22Rv1 (cell line): ENCODE measurements around the gene NEDD4.
A peak's percentile ranks its signal among the peaks of the same experiment; 100 is the strongest.

Experiments
- H3K27ac ChIP-seq: fragments of 450-650 bp; 2 replicates; pipeline ENCODE4 v1.5.1; 2017
- ZFX ChIP-seq: fragments of 450-650 bp; IDR thresholded peaks from 2 replicates; pipeline ENCODE4 v1.6.1; 2017; ENCODE audit warnings: antibody characterized with exemption, borderline replicate concordance
- TF ChIP-seq, protein P1 (sequence below): fragments of 450-650 bp; IDR thresholded peaks from 2 replicates; pipeline ENCODE4 v1.5.1; 2017; ENCODE audit warnings: mild to moderate bottlenecking

Gene NEDD4

DNA sequence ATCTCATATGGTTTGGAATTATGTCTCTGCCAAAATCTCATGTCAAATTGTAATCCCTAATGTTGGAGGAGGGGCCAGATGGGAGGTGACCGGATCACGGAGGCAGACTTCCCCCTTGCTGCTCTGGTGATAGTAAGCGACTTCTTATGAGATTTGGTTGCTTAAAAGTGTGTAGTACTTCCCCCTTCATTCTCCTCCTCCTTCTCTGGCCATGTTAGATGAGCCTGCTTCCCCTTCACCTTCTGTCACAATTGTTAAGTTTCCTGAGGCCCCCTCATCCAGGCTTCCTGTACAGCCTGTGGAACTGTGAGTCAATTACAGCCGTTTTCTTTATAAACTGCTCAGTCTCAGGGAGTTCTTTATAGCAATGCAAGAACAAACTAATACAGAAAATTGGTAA is 51.1 kb downstream of the NEDD4 start:
- no peak overlapping the region for H3K27ac ChIP-seq
- TF ChIP-seq, protein P1, sequence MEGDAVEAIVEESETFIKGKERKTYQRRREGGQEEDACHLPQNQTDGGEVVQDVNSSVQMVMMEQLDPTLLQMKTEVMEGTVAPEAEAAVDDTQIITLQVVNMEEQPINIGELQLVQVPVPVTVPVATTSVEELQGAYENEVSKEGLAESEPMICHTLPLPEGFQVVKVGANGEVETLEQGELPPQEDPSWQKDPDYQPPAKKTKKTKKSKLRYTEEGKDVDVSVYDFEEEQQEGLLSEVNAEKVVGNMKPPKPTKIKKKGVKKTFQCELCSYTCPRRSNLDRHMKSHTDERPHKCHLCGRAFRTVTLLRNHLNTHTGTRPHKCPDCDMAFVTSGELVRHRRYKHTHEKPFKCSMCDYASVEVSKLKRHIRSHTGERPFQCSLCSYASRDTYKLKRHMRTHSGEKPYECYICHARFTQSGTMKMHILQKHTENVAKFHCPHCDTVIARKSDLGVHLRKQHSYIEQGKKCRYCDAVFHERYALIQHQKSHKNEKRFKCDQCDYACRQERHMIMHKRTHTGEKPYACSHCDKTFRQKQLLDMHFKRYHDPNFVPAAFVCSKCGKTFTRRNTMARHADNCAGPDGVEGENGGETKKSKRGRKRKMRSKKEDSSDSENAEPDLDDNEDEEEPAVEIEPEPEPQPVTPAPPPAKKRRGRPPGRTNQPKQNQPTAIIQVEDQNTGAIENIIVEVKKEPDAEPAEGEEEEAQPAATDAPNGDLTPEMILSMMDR: no peak

DNA sequence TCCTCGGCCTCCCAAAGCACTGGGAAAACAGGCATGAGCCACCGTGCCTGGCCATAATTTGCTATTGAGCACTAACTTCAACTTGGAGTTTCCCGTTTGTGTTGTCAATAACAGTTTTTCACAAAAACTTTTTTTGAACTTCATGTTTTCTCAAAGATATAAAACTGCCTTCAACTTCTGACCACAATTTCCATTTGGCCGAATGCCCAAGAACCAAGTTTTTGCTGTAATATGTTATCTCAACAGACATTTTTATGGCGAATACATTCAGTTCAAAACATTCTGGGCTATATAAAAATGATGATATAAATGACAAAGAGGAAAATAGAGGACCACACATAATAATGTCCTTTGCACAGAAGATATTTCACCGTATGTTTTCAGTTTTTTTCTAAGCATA is 56.4 kb downstream of the NEDD4 start:
- no peak overlapping the region for H3K27ac ChIP-seq
- TF ChIP-seq, protein P1: no peak
- TF ChIP-seq ZFX: no peak

DNA sequence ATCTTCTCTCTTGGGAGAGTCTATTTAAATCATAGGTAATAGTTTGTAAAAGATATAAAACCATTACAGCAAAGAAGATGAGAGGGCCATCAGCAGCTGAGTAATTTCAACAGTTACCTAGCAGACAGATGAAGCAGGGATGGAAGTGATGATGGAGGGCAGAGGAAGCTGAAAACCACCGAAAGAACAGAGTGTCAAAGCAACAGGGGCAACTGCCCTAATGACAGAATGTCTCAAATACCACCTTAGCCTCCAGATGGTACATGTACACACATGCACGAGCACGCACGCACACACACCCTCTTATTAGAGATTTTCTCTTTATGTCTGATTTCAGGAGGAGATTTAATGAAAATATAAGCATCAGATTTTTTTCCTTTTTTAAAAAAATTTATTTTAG is 64.5 kb downstream of the NEDD4 start:
- TF ChIP-seq, protein P1: no peak
- no peak for TF ChIP-seq ZFX
- H3K27ac ChIP-seq: no peak overlapping the region

DNA sequence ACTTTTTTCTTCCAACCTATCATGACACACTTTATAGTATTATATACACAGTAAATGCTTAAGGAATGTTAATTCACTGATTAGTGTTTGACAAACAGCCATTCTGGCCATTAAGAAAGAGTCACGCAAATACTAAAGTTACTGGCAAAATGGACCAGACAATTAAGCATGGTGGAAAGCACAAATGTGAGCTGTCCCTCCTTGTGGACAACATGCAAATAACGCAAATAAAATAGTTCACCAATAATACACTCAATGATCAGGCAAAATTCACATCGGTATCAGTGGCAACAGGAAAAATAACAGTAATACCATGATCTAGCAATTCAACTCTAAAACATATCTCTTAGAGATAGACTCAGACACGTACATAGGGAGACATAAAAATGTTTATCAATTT is 71.7 kb downstream of the NEDD4 start:
- no peak for TF ChIP-seq ZFX
- TF ChIP-seq, protein P1: no peak
- H3K27ac ChIP-seq: no peak overlapping the region

DNA sequence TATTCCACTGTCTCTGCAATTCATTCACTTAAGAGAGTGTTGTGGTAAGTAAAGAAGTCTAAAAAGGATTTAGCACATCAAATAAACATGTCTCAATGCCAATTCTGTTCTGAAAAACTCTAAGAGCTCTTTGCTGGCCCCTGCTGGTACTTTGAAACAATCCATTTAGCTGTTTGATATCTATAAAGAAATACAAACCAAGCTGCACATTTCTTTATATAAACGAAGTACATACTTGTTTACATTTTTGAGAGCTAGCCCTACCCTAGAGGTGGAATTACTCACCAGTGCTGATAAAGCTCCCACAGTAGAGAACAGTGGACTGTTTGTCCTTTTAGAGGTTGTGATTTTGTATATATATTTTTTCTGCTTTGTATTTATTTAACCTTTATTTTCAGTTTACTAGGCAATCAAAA is 75.5 kb downstream of the NEDD4 start:
- H3K27ac ChIP-seq: no peak overlapping the region
- TF ChIP-seq, protein P1: peak; percentile 88
- no peak for TF ChIP-seq ZFX

DNA sequence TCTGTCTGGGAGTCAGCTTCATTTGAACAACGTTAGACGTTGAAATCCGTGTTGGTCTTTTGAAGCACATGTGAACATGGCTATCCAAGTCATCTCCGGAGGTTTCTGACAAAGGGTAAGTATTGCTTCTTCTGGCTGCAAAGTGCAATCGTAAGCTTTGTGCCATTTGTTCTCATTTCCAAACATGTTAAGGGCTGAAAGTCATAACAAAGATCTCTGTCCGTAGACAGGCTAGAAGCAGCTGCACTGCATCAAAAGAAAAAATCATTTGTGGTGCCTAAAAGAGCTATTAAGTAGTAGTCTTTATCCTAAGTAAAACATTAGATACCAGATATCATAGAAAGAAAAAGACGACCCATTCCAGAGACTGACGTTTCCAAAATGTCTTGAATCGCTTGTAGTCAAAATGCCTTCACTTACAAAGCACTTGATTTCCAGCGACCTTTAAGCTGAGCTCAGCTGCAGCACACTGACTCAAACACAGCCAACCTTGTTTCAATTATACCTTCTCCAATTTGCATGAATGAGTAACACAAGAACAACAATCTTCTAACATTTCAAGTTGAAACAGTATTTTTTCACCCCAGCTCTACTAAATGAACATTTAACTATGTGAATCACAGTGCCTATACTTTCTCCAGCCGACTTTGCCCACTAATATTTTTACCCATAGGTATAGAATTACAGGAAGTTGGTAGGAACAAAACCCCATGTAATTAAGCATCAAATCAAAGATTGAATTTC is 76.6 kb downstream of the NEDD4 start:
- no peak overlapping the region for H3K27ac ChIP-seq
- TF ChIP-seq, protein P1: no peak
- no peak for TF ChIP-seq ZFX

DNA sequence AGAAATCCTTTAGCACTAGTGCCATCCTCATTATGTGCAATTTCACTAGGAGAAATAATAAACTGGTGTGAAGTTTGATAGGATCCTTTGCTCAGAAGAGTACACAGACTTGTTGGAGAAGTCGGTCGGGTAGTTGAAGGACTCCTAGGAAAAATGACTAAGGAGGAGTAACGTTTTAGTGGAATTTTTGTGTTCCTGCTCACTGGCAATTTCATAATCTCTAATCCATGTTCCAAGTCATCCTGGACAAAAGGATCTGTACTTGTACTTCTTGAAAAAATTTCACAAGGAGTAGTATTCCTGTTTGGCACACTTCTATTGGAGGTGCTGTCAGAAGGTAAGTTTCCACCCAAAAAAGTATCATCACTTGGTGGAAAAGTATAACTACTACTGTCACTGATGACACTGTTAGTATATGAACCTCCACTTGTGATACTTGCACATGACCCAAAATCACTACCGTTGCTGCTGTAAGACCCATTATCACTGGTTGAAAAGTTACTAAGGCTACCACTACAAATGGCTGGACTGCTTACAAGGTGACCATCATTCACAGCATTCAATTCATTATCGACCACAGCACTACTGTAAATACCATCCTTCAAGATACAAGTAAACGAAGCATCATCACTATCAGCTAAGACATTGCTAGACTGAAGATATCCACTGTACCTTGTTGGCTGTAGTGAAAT is 77.4 kb downstream of the NEDD4 start:
- no peak overlapping the region for H3K27ac ChIP-seq

More for the DNA sequence above, 77.4 kb downstream of the NEDD4 start:
- TF ChIP-seq ZFX: no peak
- TF ChIP-seq, protein P1: no peak
